Stimulated activated CD4-positive, alpha-beta T cell treated with anti-CD3 and anti-CD28 coated beads, Interleukin-1b, Interleukin-23, amount 100 ng/mL, for 4 hours (primary cell): Measurements from ENCODE around the gene BABAM2.
"Not testable (repeated sequence)": the region's sequence is repeated elsewhere in the genome, so short reads cannot be mapped to it uniquely, and the experiment has no call there.

Experiments
- DNase-seq, 2 donors: peaks; one replicate each; pipeline ENCODE4 v3.0.0-alpha.2; 2020; ENCODE audit warnings: low read depth in 2 of 2

Gene BABAM2

DNA sequence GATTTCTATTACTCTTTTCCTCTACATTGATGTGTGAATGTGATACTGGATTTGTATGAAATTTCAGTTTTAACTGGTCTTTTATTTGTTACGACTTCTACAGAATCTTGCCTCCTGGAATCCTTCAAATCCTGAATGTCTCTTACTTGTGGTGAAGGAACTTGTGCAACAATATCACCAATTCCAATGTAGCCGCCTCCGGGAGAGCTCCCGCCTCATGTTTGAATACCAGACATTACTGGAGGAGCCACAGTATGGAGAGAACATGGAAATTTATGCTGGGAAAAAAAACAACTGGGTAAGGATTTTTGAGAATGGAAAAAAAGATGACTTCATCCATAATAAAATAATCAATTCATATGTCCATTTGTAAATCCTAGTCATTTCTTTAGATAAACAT is 134.6 kb downstream of the BABAM2 start:
- no peak for DNase-seq

DNA sequence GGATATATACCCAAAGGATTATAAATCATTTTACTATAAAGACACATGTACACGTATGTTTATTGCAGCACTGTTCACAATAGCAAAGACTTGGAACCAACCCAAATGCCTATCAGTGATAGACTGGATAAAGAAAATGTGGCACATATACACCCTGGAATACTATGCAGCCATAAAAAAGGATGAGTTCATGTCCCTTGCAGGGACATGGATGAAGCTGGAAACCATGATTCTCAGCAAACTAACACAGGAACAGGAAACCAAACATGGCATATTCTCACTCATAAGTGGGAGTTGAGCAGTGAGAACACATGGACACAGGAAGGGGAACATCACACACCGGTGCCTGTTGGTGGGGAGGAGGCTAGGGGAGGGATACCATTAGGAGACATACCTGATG is 135.7 kb downstream of the BABAM2 start:
- not testable (repeated sequence) for DNase-seq

GRCh38 chr2:28028025-28028424 is 137.5 kb downstream of the BABAM2 start:
- no peak for DNase-seq

GRCh38 chr2:28030600-28030999 is 140.1 kb downstream of the BABAM2 start:
- DNase-seq = no peak

DNA sequence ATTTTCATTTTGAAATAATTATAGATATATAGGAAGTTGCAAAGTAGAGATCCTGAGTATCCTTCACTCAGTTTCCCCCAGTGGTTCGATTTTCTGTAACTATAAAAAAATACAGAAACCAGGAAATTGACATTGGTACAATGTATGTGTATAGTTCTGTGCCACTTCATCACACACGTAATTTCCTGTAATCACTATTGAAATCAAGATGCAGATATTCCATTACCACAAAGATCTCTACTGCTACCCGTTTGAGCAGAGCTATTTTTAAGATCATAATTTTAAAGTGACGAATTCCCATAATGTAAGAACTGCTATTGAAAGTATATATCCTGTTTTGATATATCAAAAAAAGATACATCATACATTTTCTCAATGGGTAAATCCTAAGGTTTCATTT is 142.3 kb downstream of the BABAM2 start:
- DNase-seq = no peak

DNA sequence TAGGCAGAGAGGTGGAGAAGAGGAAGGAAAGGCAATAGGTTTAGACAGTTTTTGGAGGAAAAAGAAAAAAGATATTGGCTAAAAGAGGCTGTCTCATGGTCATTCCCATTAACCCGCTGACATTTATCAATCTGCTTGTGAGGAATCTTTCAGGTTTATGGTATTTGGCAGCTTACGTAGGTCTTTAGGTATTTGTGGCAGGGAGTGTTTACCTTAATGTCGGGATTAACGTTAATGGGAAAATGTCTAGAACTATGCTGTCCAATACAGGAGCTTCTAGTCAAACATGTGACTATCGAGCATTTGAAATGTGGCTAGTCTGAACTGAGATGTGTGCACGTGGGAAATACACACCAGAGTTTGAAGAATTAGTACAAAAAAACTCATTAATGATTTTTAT is 144.2 kb downstream of the BABAM2 start:
- no peak for DNase-seq

GRCh38 chr2:28035163-28035690 is 144.7 kb downstream of the BABAM2 start:
- DNase-seq = no peak

DNA sequence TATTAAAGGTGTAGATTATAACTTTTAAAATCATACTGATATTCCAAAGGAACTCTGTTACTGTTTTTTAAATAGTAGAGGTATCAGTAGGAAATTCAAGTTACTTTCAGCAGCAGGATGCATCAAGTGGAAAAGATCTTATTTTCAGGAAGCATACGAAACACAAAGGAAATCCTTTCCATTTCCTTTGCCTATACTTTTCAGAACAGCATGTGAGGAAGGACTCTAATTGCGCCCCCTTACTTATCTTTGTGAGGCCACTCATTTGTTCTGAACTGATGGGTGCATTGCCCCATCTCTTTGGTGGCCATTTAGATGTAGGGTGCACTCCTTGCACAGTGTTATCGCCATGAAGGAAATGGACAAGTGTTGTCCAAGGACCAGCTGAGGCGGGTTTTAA is 145.3 kb downstream of the BABAM2 start:
- no peak for DNase-seq

DNA sequence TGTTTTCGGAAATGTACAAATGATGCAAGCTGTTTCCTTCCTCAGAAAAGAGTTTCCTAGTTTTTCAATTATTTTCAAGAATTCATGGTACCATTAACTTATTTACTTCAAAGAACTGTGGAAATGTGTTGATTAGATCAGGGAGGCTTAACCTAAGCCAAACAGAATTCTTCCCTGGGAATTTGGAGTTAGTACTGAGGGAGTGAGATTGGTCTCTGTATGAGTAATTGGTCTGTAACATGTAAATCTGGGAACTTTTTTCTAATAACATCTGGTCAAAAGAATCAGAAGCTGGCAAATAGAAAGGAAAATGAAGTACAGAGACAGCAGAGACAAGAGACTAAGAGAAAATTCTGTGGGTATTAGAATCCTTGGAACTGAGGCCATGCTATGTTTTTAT is 145.8 kb downstream of the BABAM2 start:
- no peak for DNase-seq

- no peak for DNase-seq
Measured at GRCh38 chr2:28038722-28039121, 148.2 kb downstream of the BABAM2 start.

DNA sequence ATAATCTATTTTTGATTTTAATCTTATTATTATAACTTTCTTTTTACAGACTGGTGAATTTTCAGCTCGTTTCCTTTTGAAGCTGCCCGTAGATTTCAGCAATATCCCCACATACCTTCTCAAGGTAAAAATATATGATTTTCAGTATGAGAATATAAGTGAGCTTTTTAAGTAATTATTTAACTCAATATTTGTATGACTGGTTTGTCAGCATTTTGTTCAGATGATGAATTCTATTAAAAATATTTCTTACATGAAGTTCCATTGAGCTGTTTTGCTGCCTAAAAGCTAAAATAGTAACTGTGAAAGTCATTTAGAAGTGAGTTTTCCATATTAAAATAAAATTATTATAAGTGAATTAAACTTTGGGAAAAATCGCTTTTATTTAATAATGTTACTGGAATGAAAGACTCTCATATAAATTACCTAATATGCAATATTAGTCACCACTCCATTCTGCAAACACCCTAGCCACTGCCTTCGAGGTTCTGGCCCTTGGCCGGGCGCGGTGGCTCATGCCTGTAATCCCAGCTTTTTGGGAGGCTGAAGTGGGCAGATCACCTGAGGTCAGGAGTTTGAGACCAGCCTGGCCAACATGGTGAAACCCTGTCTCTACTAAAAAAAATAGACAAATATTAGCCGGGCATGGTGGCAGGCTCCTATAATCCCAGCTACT is 155.3 kb downstream of the BABAM2 start:
- no peak for DNase-seq

DNA sequence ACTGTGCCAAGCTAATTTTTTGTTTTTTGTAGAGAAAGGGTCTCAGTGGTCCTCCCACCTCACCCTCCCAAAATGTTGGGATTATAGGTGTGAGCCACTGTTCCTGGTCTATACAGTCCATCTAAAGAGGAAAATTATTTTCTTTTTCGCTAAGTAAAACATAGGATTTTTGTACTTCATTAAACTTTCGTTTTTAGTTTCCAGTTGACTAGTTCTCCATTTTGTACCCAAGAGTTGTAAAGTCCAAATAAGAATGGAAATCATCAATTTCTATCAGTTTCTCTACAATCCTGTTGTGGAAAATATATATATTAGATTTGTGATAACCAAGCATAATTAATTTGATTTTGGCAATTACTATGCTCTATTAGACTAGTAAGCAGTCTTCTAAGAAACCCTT is 156.4 kb downstream of the BABAM2 start:
- no peak for DNase-seq

DNA sequence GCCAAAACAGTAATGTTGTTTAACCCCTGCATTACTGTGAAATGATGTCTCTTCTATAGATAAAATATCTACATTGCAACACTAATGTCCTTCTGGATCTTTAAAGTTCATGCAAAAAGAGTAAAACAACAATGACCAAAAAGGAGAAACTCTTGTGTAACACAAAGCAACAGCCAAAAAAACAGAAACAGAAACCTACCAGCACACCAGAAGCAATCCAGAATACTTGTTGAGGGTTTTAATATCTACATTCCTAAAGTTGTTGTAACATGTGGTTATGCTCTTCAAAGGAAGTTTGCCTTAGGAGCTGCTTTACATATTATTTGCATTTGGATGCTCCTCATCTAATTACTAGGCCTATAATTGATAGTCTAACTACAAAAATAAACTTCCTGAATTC is 157.2 kb downstream of the BABAM2 start:
- DNase-seq = no peak

GRCh38 chr2:28048341-28048740 is 157.8 kb downstream of the BABAM2 start:
- DNase-seq = no peak

- DNase-seq = no peak
Measured at GRCh38 chr2:28049416-28049815, 158.9 kb downstream of the BABAM2 start.

GRCh38 chr2:28049899-28050298 is 159.4 kb downstream of the BABAM2 start:
- no peak for DNase-seq

- DNase-seq = no peak
Measured at GRCh38 chr2:28052691-28053090, 162.2 kb downstream of the BABAM2 start.

DNA sequence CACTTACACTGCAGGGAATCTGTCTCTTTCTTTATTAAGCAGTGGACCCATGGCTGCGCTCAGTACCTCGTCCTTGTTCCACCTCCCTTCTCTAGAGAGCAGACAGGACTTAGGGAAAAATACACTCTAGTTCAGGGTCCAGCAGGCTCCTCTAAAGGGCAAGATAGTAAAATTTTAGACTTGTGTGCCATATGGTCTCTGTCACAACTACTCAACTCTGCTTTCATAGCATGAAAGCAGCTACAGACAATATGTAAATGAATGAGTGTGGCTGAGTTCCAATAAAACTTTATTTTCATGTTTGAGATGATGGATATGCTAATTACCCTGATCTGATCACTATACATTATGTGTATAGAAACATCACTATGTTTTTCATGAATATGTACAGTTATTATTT is 163.1 kb downstream of the BABAM2 start:
- DNase-seq = no peak

- no peak for DNase-seq
Measured at GRCh38 chr2:28054916-28055315, 164.4 kb downstream of the BABAM2 start.

- no peak for DNase-seq
Measured at GRCh38 chr2:28055325-28055970, 164.9 kb downstream of the BABAM2 start.

DNA sequence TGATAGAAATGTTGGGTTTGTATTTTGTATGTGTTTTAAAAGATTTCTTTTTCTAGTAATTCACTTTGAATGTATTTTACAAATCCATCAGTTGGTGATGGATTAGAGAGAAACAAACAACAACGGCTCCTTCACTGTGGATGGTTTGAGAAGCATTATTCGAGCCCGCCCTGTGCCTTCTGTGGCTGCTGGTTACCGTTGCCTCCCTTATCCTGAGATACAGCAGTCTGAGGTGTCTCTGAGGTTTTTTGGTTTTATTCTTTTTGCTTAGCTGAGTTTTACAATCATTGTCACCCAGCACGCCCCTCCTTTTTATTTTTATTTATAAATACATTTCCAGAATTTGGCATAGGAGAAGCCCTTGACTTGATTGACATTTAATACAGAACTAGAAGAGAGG is 168.3 kb downstream of the BABAM2 start:
- no peak for DNase-seq

- no peak for DNase-seq
Measured at GRCh38 chr2:28062867-28063266, 172.3 kb downstream of the BABAM2 start.

DNA sequence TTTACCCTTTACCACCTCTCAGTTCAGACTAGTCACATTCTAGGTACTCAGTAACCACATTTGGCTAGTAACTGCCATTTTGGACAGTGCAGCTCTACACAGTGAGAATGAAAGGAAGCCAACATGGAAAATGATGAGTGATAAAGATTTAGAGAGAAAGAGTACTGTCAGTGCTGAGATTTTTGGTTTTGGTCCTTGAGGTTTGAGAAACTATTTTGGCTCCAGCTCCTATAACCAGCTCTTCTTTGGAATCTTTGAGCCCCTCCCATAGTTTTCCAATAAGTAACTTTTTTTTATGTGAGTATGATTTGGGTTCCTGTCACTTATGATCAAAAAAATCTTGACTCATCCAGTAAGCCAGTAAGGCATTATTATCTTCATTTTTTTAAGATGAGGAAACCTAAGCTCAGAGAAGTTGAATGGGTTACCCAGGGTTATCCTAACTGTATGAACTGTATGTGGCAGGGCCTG is 173.0 kb downstream of the BABAM2 start:
- no peak for DNase-seq
